HG02571 (cell line): Measurements from ENCODE around the gene ELL2.
"Not testable (repeated sequence)": the region's sequence is repeated elsewhere in the genome, so short reads cannot be mapped to it uniquely, and the experiment has no call there.

Source experiments
- ATAC-seq: cut with Tn5 transposase; IDR thresholded peaks from one replicate; pipeline ENCODE4 v1.9.1; 2021; ENCODE audit warnings: mild to moderate bottlenecking, moderate library complexity; ENCODE audit not compliant: unreplicated experiment

The ELL2 gene

GRCh38 chr5:95862671-95863382 is 98.8 kb downstream of the ELL2 start:
- no peak for ATAC-seq

- ATAC-seq: no peak
These were observed 99.6 kb downstream of the ELL2 start for GRCh38 chr5:95861864-95862561.

GRCh38 chr5:95861221-95861863 is 100.3 kb downstream of the ELL2 start:
- no peak for ATAC-seq

GRCh38 chr5:95859661-95860060 is 102.0 kb downstream of the ELL2 start:
- no peak for ATAC-seq

- peak; percentile 81 for ATAC-seq
These were observed 102.7 kb downstream of the ELL2 start for GRCh38 chr5:95858661-95859595.

- no peak for ATAC-seq
These were observed 103.6 kb downstream of the ELL2 start for GRCh38 chr5:95858023-95858461.

- no peak for ATAC-seq
These were observed 104.3 kb downstream of the ELL2 start for GRCh38 chr5:95857185-95857945.

GRCh38 chr5:95856501-95856981 is 105.1 kb downstream of the ELL2 start:
- ATAC-seq: no peak

GRCh38 chr5:95853490-95853889 is 108.2 kb downstream of the ELL2 start:
- ATAC-seq: no peak

GRCh38 chr5:95852567-95852966 is 109.1 kb downstream of the ELL2 start:
- no peak for ATAC-seq

GRCh38 chr5:95851141-95851540 is 110.5 kb downstream of the ELL2 start:
- ATAC-seq: not testable (repeated sequence)

GRCh38 chr5:95850391-95850894 is 111.2 kb downstream of the ELL2 start:
- ATAC-seq: no peak

GRCh38 chr5:95848701-95849100 is 113.0 kb downstream of the ELL2 start:
- ATAC-seq: no peak

GRCh38 chr5:95847261-95847592 is 114.4 kb downstream of the ELL2 start:
- ATAC-seq: no peak

GRCh38 chr5:95846554-95847260 is 114.9 kb downstream of the ELL2 start:
- no peak for ATAC-seq

- no peak for ATAC-seq
These were observed 116.3 kb downstream of the ELL2 start for GRCh38 chr5:95845391-95845790.

GRCh38 chr5:95843733-95844223 is 117.9 kb downstream of the ELL2 start:
- no peak for ATAC-seq

- peak; percentile 92 for ATAC-seq
These were observed 118.7 kb downstream of the ELL2 start for GRCh38 chr5:95842854-95843544.
